GM12892 (cell line): ENCODE measurements around the gene CELF2.
A peak's percentile ranks its signal among the peaks of the same experiment; 100 is the strongest.
"Not testable (repeated sequence)": the region's sequence is repeated elsewhere in the genome, so short reads cannot be mapped to it uniquely, and the experiment has no call there.

ENCODE experiments used
- DNase-seq: peaks from one replicate; pipeline ENCODE4 v3.0.0; 2011; ENCODE audit not compliant: insufficient read length
- FAIRE-seq: peaks from 2 replicates; lab custom pipeline; 2011; peaks lifted over from hg19 to GRCh38; lab: Jason Lieb, UNC
- POLR2A ChIP-seq: IDR thresholded peaks from 2 replicates; pipeline ENCODE4 v1.6.1; 2011; ENCODE audit warnings: low read depth, low read length, control low read depth
- POLR2AphosphoS5 ChIP-seq: IDR thresholded peaks from 2 replicates; pipeline ENCODE4 v1.6.1; 2011; ENCODE audit warnings: low read depth, low read length, control low read depth
- TAF1 ChIP-seq: IDR thresholded peaks from 2 replicates; pipeline ENCODE4 v1.6.1; 2011; ENCODE audit warnings: low read depth, mild to moderate bottlenecking, control low read depth, low read length, borderline replicate concordance

Gene CELF2

DNA sequence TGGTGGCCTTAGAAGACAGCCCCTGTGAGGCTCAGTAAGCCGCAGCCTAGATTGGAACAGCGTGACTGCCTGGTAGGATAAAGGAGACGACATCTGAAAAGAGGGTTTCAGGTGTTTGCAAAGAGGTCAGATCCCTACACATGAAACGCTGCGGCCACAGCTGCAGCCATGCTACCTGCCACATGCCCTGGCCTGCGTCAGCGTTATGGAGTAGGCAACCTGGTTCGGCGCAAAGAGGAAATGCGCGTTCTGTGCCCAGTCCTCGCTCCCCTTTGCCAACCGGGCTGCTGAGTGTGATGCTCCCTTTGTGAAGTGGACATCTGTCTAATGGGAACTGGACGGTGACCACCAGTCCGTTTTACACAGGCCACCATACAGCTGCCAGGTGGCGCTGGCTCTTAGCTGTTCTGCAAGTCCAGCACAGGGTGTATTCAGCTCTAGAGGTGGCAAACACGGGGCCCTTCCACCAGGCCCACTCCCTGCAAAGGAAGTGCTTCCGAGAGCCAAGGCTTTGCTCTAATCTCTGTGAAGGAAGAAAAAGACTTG lies 160.3 kb downstream of the CELF2 start:
- peak; percentile 91 for FAIRE-seq
- no peak for DNase-seq
- TF ChIP-seq POLR2A (no peak), TAF1 (no peak), POLR2AphosphoS5 (peak; percentile 81)

DNA sequence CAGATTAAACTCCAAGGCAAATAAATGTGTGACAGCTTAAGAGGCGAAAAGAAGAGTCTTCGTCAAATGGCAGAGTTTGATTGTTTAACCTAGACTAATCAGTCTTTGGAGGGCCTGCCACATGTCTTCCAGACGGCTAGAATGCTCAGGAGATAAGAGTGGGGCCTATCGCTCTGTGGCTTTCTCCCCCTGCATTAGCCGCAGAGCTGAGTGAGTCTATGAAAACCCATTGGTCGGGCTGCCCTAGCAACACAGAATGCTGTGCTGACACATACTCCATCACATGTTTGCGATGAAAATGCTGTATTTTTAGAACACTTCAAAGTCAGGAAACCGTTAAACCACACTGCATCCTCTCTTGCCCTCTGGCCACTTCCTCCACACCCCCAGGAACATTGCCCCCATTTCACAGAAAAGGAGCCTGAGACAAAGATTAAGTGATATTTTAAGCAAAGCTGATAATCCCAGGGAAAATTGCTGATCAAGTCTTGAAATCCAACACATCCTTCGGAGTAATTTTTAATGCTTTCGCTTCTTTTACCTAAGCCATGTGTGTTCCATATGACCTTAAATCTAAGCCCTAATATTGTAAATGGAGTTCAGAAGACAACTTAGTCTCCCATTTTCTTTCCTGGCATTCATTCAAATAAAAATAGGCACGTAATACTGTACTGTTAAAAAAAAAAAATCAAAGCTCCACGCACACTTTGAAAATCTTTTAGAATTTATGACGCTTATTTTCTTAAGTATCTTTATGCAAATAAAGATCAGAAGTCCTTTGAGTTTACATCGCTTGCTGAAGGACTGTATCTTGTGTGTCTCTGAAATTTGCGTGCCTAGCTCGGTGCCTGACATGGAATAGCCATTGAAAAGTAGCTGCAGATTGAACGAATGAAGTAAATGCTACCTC lies 161.2 kb downstream of the CELF2 start:
- DNase-seq = peak; percentile 40
- peak; percentile 100 for FAIRE-seq

DNA sequence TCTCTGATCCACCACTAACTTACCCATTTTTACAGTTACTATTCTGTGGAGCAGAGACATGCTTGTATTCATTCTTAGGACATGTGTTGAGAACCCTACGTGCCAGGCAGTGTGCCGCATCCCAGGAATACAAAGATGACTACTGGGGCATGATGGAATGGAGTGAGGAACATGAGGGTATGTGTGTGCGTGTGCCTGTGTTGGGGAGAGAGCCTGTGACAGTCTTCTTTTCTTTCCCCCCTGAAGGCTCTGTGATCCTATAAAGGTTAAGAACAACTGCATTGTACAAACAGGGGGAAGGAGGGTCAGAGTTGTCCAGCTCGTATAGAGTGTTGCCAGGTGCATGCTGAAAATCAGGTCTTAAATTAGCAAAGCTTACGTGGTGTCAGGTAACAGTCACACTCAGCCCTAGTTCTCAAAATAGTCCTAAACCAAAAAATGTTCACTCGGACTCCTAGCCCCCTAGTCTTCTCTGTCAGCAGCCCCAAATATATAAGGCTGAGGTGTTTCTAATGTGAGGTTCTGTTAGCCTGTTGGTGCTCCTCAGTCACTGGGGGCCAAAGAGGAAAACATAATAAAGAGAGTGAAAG lies 161.9 kb downstream of the CELF2 start:
- DNase-seq = no peak
- no peak for TF ChIP-seq TAF1
- peak; percentile 55; the same call in 1 of the 2 replicates for TF ChIP-seq POLR2AphosphoS5
- FAIRE-seq = no peak

More for the DNA sequence above, 161.2 kb downstream of the CELF2 start:
- TF ChIP-seq TAF1 = peak; percentile 80; the same call in 1 of the 2 replicates
- peak; percentile 85 for TF ChIP-seq POLR2A
- TF ChIP-seq POLR2AphosphoS5 = peak; percentile 58; the same call in 1 of the 2 replicates

DNA sequence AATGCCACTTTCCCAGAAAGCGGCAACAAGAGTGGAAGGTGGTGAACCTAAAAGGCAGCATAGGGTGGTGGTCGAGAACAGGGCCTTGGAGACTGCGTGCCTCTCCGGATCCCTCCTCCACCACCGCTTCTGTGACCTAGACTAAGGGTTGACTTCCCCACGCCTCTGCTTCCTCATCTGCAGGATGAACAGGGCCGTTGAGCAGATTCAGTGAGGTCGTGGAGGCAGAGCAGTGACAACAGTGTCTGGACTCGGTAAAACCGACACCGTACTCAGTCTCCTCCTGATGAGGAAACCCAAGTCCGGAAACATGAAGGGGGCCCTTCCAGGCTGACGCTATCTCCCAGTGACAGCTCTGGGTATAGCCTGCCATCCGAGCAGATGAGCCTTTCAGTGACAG lies 162.6 kb downstream of the CELF2 start:
- FAIRE-seq (peak; percentile 92), DNase-seq (no peak)
- TF ChIP-seq POLR2A (peak; percentile 72), POLR2AphosphoS5 (peak; percentile 86), TAF1 (peak; percentile 73)

DNA sequence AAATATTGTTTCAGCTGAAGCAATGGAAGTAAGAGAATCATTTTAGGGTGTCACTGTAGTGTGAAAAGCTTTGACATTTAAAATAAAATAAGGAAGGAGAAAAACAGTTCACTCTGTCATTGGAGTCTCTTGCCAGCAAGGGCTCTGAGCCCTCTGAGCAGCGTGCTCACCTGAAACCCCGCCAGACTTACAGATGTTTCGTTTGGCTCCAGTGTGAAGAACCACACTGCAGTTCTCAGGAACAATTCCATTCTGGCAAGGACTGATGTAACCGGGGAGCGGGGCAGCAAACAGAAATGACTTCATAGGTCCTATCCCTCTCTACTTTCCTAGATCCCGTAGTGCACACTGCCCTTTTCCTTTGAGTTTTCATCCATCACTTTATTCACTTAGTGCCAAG lies 164.3 kb downstream of the CELF2 start:
- TF ChIP-seq POLR2A = no peak
- no peak for TF ChIP-seq POLR2AphosphoS5
- TF ChIP-seq TAF1 = no peak
- DNase-seq = no peak
- FAIRE-seq = no peak

DNA sequence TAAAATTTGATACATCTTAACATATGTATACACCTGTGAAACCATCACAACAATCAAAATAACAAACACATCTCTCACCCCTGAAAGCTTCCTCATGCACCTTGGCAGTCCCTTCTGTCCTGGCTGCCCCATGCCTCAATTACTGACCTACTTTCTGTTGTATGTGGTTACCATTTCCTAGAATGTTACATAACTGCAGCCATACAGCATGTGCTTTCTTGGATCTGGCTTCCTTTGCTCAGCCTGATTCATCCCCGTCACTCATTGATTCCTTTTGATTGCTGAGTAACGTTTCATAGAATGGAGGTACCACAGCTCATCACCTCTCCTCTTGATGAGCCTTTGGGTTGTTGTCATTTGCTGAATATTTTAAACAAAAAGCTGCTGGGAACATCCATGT lies 165.3 kb downstream of the CELF2 start:
- no peak for DNase-seq
- no peak for TF ChIP-seq POLR2A
- TF ChIP-seq POLR2AphosphoS5 = no peak
- no peak for TF ChIP-seq TAF1
- FAIRE-seq = peak; percentile 36

DNA sequence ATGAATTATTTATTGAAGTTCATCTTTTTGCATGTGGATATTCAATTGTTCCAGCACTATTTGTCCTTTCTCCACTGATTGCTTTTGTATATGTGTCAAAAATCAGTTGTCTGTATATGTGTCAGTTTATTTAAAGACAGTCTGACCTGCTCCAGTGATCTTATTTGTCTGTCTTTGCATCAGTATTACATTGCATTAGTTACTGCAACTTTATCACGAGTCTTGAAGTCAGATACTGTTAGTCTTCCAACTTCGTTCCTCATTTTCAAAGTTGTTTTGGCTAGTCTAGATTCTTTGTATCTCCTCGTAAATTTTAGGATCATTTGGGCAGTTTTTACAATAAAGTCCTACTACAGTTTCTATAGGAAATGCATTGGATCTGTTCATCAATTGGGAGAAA lies 166.4 kb downstream of the CELF2 start:
- TF ChIP-seq POLR2AphosphoS5 (no peak), POLR2A (no peak), TAF1 (no peak)
- DNase-seq = no peak
- FAIRE-seq = no peak

DNA sequence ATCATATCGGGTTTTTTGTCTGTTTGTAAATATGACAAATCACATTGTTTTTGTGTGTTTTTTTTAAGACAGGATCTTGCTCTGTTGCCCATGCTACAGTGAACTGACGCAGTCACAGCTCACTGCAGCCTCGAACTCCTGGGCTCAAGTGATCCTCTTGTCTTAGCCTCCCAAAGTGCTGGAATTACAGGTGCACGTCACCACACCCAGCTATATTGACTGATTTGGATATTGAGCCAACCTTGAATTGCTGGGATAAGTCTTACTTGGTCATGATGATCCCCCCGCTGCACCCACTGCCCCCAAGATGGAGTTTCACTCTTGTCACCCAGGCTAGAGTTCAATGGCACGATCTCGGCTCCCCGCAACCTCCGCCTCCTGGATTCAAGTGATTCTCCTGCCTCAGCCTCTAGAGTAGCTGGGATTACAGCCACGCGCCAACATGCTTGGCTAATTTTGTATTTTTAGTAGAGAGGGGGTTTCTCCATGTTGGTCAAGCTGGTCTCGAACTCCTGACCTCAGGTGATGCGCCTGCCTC lies 167.5 kb downstream of the CELF2 start:
- DNase-seq = not testable (repeated sequence)
- FAIRE-seq = peak; percentile 69

DNA sequence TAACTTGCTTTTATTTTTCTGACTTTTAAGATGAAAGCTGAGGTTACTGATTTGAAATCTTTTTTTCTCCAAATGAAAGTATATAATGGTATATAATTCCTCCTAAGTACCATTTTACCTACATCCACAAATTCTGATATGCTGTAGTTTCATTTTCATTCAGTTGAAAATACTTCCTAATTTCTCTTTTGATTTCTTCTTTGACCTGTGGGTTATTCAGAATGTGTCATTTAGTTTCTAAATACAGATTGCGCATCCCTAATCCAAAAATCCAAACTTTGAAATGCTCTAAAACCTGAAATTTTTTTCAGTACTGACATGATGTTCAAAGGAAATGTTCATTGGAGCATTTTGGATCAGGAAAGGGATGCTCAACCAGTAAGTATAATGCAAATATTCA lies 168.7 kb downstream of the CELF2 start:
- no peak for DNase-seq
- no peak for TF ChIP-seq POLR2A
- TF ChIP-seq POLR2AphosphoS5 = no peak
- no peak for TF ChIP-seq TAF1
- no peak for FAIRE-seq

DNA sequence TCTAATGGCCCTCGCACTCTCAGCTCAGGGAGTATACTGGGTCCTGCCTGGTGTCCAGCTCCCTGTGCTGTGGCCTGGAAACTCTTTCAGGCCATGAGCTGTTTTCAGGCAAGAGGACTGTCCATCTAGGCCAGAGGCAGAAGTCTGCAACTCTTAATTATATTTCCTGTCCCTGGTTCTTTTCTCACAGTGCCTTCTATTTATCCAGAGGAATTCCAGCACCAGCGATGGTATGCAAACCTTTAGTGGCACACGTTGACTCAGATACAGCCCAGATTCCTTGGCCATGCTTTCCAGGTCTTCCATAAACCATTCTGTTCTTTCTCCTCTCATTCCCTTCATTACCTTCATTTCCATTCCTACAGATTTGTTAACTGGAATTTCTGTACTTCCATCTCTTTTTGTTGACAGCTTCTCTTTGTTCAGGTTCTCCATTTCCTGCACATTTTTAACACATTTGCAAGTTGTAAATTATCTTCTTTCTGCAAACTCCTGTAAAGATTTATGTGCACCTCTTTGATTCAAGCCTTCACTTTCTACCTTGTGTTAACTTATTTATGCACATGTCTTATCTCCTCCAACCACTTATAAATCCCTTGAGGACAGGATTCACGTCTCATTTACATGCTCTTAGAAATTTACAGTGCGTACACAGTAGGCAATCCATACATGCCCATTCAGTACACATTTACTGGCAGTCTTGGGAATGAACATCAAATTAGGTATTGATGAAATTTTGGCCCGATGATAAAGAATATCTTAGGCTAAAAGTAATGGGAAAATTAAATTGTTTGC lies 172.1 kb downstream of the CELF2 start:
- TF ChIP-seq TAF1 (no peak), POLR2A (no peak), POLR2AphosphoS5 (no peak)
- FAIRE-seq (no peak), DNase-seq (no peak)

DNA sequence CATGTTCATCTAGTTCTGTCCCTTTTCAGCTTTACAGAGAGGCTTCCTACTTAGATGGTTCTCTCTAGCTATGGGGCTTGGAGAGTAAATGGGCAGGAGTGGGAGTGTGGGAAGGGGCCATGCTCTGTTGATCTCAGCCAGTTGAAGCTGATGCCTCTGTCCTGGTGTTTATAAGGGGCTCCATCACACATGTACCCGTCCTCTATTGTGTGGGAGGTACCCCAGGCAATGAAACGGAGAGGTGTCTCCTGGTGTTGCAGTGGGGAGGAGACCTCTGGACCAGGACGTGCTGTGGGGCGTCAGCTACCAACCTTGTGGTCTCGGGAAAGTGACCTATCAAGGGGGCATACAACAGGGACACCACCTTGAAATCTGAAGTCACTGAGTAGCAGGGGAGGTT lies 173.5 kb downstream of the CELF2 start:
- no peak for DNase-seq
- FAIRE-seq = no peak
- no peak for TF ChIP-seq POLR2AphosphoS5
- no peak for TF ChIP-seq POLR2A
- TF ChIP-seq TAF1 = no peak

DNA sequence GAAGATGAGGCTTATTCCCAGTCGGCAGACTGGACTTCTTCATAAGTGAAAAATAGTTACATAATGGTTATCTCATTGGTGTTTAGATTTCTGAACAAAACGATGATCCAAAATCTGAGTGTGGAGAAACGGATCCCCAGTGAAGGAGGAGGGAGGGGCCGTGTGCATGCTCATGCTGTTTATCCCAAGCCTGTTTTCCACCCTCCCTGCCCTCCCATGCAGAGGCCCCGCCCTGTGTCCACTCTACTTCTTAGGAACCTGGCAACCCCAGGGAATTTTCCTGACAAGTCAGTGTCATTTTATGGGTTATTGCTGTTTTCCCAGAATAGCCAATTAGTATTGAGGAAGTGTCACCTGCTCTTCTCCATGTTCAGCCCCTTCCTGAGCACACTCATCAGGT lies 174.0 kb downstream of the CELF2 start:
- FAIRE-seq (no peak), DNase-seq (no peak)
- TF ChIP-seq TAF1 (no peak), POLR2AphosphoS5 (no peak), POLR2A (no peak)
